ENCODE measurements around the gene LCN15. TPM values are rescaled to one million over a fixed set of nuclear protein-coding genes. Genes with fewer than 3 reads are reported as not detected.

The LCN15 gene
- total and polyA plus RNA-seq, 2 experiments from 2014 or later, result 0.76 to 0.90 TPM

DNA sequence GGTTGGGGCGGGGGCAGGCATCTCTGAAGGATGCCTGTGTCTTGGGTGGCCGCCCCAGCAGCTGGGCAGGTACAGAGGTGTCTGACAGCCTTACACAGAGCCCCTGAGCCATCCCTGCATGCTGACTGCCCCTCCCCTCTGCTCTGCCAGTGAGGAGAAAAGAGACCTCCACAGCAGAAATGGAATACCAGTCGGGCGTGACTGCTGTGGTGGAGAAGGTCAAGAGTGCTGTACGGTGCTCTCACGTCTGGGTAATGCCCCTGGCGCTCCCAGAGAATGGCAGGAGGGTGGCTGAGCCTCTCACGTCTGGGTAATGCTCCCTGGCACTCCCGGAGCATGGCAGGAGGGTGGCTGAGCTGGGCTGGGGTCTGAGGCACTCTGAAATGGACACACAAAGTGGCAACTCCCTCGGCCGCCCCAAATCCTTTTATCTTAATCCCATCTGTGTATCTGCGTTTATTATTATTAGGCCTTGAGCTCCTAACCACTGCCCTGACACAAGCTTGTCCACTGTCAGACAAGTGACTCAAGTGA lies 41.0 kb upstream of the LCN15 start:
- Mint-ChIP-seq H3K27ac (no peak overlapping the region), H3K4me3 (peak overlapping the region; percentile 27; the same call in 1 of the 3 replicates), H3K4me1 (peaks cover 23% of the 10 kb centered on the region), H3K9me3 (no peaks in the 10 kb centered on the region; the same call in 2 of the 3 replicates), H3K27me3 (ENCODE audit: insufficient read depth, low read depth, poor library complexity) (peaks cover 35% of the 10 kb centered on the region), H3K36me3 (ENCODE audit: low read depth) (peaks cover 18% of the 10 kb centered on the region)
- H3K4me2 ChIP-seq, result no peak overlapping the region
- no peak overlapping the region for H3K4me3 ChIP-seq
- H3K9me2 ChIP-seq (ENCODE audit: insufficient read depth), result no peaks in the 10 kb centered on the region
- H3F3A ChIP-seq (replicated peaks; ENCODE audit: low read depth), result peaks cover 12% of the 10 kb centered on the region; the same call in 1 of the 2 replicates
- no peaks in the 10 kb centered on the region for H3K27me3 ChIP-seq (ENCODE audit: insufficient read depth)
- H3K4me1 ChIP-seq (ENCODE audit: insufficient read depth), result peaks cover 16% of the 10 kb centered on the region
- H3K27ac ChIP-seq (ENCODE audit: low read depth), result no peak overlapping the region
- no peak for DNase-seq (ENCODE audit: low spot score)
- no peak for ATAC-seq
- peaks cover 12% of the 10 kb centered on the region for H4K20me1 ChIP-seq (replicated peaks; ENCODE audit: insufficient read depth)
- peaks cover 19% of the 10 kb centered on the region for H3K79me2 ChIP-seq (replicated peaks; ENCODE audit: insufficient read depth)
- no peak overlapping the region for H2AFZ ChIP-seq
- TF ChIP-seq EZH2 (IDR thresholded peaks at IDR 0.05; ENCODE audit: low read depth, unreplicated experiment) (no peak), EZH2phosphoT487 (IDR thresholded peaks at IDR 0.05; ENCODE audit: unreplicated experiment) (no peak), ZNF331 (CRISPR knock-in tag; IDR thresholded peaks at IDR 0.05; ENCODE audit: low read depth) (no peak), POLR2AphosphoS5 (IDR thresholded peaks at IDR 0.05; ENCODE audit: low read depth) (no peak)
- TF ChIP-seq, protein P1, sequence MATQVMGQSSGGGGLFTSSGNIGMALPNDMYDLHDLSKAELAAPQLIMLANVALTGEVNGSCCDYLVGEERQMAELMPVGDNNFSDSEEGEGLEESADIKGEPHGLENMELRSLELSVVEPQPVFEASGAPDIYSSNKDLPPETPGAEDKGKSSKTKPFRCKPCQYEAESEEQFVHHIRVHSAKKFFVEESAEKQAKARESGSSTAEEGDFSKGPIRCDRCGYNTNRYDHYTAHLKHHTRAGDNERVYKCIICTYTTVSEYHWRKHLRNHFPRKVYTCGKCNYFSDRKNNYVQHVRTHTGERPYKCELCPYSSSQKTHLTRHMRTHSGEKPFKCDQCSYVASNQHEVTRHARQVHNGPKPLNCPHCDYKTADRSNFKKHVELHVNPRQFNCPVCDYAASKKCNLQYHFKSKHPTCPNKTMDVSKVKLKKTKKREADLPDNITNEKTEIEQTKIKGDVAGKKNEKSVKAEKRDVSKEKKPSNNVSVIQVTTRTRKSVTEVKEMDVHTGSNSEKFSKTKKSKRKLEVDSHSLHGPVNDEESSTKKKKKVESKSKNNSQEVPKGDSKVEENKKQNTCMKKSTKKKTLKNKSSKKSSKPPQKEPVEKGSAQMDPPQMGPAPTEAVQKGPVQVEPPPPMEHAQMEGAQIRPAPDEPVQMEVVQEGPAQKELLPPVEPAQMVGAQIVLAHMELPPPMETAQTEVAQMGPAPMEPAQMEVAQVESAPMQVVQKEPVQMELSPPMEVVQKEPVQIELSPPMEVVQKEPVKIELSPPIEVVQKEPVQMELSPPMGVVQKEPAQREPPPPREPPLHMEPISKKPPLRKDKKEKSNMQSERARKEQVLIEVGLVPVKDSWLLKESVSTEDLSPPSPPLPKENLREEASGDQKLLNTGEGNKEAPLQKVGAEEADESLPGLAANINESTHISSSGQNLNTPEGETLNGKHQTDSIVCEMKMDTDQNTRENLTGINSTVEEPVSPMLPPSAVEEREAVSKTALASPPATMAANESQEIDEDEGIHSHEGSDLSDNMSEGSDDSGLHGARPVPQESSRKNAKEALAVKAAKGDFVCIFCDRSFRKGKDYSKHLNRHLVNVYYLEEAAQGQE (IDR thresholded peaks at IDR 0.05; ENCODE audit: unreplicated experiment), result no peak
- TF ChIP-seq, protein P2, sequence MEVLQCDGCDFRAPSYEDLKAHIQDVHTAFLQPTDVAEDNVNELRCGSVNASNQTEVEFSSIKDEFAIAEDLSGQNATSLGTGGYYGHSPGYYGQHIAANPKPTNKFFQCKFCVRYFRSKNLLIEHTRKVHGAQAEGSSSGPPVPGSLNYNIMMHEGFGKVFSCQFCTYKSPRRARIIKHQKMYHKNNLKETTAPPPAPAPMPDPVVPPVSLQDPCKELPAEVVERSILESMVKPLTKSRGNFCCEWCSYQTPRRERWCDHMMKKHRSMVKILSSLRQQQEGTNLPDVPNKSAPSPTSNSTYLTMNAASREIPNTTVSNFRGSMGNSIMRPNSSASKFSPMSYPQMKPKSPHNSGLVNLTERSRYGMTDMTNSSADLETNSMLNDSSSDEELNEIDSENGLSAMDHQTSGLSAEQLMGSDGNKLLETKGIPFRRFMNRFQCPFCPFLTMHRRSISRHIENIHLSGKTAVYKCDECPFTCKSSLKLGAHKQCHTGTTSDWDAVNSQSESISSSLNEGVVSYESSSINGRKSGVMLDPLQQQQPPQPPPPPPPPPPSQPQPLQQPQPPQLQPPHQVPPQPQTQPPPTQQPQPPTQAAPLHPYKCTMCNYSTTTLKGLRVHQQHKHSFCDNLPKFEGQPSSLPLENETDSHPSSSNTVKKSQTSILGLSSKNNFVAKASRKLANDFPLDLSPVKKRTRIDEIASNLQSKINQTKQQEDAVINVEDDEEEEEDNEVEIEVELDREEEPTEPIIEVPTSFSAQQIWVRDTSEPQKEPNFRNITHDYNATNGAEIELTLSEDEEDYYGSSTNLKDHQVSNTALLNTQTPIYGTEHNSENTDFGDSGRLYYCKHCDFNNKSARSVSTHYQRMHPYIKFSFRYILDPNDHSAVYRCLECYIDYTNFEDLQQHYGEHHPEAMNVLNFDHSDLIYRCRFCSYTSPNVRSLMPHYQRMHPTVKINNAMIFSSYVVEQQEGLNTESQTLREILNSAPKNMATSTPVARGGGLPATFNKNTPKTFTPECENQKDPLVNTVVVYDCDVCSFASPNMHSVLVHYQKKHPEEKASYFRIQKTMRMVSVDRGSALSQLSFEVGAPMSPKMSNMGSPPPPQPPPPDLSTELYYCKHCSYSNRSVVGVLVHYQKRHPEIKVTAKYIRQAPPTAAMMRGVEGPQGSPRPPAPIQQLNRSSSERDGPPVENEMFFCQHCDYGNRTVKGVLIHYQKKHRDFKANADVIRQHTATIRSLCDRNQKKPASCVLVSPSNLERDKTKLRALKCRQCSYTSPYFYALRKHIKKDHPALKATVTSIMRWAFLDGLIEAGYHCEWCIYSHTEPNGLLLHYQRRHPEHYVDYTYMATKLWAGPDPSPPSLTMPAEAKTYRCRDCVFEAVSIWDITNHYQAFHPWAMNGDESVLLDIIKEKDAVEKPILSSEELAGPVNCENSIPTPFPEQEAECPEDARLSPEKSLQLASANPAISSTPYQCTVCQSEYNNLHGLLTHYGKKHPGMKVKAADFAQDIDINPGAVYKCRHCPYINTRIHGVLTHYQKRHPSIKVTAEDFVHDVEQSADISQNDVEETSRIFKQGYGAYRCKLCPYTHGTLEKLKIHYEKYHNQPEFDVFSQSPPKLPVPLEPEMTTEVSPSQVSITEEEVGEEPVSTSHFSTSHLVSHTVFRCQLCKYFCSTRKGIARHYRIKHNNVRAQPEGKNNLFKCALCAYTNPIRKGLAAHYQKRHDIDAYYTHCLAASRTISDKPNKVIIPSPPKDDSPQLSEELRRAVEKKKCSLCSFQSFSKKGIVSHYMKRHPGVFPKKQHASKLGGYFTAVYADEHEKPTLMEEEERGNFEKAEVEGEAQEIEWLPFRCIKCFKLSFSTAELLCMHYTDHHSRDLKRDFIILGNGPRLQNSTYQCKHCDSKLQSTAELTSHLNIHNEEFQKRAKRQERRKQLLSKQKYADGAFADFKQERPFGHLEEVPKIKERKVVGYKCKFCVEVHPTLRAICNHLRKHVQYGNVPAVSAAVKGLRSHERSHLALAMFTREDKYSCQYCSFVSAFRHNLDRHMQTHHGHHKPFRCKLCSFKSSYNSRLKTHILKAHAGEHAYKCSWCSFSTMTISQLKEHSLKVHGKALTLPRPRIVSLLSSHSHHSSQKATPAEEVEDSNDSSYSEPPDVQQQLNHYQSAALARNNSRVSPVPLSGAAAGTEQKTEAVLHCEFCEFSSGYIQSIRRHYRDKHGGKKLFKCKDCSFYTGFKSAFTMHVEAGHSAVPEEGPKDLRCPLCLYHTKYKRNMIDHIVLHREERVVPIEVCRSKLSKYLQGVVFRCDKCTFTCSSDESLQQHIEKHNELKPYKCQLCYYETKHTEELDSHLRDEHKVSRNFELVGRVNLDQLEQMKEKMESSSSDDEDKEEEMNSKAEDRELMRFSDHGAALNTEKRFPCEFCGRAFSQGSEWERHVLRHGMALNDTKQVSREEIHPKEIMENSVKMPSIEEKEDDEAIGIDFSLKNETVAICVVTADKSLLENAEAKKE (CRISPR knock-in tag; IDR thresholded peaks at IDR 0.05), result no peak
- no peaks in the 10 kb centered on the region for H3K36me3 ChIP-seq (ENCODE audit: insufficient read depth)
